Effector CD4-positive, alpha-beta T cell (primary cell): Measurements from ENCODE around the gene ABHD17A.

Experiments
- DNase-seq: peaks from one replicate; pipeline ENCODE4 v3.0.0-alpha.2; 2020

Gene ABHD17A

DNA sequence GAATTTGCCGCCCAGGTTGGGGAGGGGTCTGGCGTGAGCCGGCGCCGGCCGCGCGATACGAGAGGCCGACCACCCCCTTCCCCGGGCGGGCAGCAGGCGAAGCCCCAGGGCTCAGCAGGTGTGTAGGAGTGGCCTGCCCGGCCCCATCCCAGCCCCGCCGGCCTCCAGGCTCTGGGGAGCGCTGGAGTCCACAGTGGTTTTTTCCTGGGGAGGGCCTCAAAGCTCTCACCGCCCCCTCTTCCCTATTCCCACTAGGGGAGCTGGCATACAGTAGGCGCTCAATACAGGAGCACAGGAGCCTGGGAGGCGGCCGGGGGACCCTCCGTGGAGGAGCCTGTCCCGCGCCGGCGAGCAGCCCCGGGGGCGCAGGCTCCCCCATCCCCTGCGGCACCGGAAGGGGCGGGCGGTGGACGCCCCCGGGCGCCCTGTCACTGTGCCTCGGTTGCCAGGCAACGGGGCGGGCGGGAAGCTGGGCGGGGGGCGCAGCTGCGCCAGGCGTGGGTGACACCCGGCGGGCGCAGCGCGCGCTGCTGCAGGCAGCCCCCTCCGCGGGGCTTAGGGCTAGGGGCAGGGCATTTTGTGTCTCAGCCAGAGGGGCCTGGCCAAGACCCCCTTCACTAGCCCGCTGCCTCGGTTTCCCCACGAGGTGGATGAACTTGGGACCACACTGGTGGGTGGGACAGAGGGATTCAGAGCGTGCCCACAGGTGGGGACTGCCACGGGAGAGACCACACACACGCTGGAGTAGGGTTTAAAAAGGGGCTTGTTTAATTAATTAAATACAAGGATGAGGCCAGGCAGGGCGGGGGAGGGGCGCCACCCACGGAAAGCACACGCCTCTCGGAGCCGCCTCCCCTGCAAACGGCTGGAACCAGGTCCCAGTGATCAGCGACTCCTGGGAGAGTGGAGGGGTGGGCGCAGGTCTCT lies 33.4 kb downstream of the ABHD17A start:
- peak; percentile 68 for DNase-seq

DNA sequence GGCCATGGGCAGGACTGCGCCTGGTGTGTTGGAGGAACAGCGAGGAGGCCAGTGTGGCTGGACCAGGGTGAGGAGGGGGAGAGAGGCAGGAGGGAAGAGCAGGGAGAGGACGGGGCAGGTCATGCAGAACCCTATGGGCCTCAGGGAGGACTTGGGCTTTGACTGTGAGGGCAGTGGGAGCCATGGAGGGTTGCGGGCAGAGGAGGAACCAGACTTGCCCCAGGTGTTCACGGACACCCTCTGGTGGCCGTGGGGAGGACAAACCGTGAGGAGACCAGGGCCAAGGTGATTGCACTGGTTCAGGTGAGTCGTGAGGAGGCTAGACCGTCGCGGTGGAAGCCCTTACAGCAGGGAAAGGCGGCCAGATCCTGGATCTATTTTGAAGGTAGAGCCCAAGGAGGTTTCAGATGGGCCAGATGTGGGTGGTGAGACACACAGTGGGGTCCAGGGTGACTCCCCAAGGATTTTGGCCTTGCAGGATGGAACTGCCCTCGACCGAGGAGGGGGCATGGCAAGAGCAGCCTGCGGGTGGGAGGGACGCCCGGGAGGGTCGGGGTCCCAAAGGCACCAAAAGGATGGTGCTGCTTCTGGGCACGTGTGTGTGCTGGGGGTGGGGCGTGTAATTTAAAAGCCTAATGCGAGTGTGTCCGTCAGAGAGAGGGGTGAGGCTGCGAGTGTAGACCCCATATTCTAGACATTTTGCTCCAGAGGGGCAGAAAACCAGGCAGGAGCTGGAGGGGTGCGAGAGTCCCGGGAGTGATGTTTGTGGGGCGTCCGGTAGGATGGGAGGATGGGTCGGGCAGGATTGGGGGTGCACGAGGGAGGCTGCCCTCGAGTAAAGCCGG lies 34.3 kb downstream of the ABHD17A start:
- DNase-seq, result no peak

DNA sequence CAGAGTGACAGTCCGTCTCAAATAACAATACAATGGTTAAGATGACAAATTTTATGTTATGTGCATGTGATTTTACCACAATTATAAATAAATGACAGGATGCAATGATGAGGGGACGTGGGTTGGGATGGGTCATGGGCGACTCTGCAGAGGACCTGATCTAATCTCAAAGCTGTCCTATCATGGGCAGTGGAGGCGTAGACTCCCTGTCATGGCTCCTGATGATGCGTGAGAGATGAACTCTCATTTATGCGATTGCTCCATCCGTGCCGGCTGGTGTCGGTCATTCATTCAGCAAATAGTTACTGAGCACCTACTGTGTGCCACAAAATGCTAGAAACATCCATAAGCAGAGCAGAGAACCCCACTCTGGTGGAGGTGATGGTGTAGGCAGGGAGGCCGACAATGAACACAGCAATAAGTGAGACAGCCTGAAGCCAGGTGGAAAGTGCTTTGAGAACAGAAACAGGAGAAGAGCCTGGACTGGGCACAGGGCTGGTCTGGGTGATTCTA lies 35.4 kb downstream of the ABHD17A start:
- DNase-seq, result no peak

DNA sequence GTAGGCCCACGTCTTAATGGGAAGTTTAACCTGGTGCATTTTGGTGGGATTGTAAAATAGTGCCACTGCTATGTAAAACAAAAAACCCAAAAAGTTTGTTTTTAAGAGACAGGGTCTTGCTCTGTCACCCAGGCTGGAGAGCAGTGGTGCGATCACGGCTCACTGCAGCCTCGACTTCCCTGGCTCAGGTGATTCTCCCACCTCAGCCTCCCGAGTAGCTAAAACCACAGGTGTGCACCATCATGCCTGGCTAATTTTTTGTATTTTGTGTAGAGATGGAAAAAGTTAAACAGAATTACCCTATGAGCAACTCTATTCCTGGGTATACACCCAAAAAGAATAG lies 36.2 kb downstream of the ABHD17A start:
- no peak for DNase-seq

DNA sequence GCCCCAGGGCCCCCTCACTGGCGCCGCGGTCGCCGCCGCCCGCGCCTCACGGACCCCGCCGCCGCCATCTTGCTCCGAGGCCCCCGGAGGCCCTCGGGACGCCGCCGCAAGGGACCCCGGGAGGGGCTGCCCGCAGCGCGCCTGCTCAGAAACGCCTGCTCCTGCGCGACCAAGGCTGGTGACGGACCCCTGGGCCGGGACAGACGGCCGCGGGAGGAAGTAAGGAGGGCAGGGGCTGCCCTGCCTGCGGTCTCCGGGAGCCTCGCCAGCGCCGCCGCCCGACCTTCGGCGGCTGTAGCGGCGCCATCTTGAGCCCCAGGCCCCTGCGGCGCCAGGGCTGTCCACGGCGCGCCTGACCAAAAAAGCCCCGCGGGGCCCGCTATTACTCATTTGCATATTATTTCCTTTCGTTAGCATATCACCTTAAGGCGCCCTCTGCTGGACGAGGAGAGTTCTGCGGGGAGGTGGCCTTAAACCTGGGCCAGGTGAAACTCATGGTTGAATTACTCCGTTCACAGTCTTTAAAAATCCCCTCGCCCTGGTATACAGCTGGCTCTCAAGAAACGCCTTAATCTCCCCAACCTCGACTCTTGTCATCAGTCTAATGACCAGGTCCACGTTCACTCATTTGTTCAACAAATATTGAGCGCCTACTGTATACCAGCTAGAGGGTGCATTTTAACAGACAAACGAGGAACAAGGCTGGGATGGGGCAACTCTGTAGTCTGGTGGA lies 36.7 kb downstream of the ABHD17A start, which contains the start of gene REXO1:
TSS of gene REXO1 (minus strand) at position 85 of the 733 bp plus-strand sequence. CDS start 125 bp downstream, outside the sequence.
- DNase-seq, result peak; percentile 99

DNA sequence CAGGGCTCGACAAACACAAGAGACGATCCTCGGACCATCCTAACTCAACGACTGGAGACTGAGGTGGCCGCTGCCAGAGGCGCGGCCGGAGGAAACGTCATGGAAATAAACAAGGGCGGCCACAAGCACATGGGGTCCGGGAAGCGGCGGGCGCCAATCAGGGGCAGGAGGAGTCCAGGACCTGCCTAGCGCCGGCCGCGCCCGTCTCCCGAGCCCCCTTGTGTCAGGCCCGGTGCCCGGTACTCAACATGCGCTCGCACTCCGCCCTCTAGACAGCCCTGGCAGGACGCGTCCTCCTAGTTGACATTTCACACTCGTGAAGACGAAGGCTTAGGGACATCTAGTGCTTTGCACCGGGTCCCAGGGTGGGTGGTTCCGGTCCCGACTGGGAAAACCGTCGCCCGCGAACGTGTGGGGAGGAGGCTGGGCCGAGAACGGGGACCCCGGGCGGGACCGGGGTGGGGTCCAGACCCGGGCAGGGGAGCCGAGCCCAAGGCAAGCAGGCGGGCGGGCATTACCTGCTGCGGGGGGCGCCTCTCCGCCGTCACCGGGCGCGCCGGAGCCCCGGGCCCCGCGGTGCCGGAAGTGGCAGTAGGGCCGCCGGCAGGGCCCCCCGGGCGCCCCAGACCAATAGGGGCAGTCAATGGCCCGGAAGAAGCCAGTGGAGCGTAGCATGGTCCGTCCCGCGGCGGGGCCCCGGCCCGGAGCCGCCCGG lies 37.5 kb downstream of the ABHD17A start:
- DNase-seq, result no peak

DNA sequence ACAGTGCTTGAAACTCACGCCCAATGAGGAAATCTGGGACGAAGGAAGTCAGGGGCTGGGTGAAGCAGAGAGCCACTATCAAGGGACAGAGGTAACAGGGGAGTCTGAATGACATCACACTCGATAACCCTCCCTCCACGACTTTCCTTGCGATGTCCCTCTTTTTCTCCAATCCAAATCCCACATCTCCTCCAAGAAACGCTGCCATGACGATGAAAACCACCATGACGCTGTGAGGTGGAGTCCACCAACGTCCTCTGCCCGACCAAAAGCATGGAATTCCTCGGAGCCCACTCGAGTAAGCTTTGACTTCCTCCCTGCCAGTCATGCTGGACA lies 38.0 kb downstream of the ABHD17A start:
- DNase-seq, result no peak

DNA sequence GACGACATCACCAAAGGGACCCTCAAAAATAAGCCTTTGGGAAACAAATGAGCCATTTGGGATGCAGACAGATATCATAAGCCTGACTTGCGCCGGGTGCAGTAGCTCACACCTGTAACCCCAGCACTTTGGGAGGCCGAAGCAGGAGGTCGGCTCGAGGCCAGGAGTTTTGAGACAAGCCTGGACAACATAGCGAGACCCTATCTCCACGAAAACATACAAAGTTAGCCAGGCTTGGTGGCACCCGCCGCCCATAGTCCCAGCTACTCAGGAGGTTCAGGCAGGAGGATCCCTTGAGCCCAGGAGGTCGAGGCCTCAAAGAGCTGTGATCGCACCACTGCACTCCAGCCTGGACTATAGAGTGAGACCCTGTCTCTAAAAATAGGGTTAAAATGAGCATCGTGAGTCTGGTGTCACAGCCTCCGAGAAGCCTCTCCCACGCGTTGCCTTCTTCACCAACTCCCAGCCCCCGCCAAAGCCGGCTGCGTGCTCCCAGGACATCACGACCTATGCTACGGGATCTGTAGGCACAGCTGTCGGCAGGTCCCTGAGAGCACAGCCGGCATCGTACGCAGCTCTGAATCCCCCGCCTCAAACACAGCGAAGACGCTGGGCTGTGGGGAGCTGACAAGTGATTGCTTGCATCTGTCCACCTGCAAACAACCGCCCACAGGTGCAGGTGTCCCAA lies 38.6 kb downstream of the ABHD17A start:
- no peak for DNase-seq

DNA sequence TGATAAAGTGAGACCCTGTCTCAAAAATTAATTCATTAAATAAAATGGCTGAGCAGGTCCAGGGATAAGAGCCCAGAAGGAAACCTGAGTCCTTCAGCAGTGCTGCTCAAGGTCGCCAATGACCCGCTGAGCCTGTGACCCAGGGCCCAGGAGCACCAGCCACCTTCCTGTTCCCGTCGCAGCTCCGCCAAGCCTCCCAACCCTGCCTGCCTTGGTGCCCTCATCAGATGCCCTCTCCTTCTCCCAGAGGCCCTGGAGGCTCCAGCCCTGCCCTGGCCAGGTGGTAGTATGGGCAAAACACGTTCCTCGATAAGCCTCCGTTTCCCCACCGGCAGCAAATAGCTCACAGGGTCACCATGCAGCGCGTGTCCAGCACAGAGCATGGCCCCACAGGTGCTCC lies 39.7 kb downstream of the ABHD17A start:
- no peak for DNase-seq

DNA sequence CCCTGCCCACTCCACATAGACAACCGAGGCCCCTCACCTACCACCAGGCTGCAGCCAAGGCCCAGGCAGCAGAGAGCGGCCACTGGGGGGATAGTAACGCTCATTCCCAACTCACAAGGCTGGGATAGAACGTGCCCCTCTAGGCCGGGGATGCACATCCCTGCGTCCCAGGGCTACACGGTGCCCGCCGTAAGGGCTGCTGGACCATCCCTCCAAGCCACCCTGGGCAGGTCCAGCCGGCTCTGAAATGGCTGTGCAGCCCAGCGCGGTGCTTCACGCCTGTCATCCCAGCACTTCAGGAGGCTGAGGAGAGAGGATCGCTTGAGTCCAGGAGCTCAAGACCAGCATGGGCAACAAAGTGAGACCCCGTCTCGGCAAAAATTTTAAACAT lies 40.2 kb downstream of the ABHD17A start:
- no peak for DNase-seq

DNA sequence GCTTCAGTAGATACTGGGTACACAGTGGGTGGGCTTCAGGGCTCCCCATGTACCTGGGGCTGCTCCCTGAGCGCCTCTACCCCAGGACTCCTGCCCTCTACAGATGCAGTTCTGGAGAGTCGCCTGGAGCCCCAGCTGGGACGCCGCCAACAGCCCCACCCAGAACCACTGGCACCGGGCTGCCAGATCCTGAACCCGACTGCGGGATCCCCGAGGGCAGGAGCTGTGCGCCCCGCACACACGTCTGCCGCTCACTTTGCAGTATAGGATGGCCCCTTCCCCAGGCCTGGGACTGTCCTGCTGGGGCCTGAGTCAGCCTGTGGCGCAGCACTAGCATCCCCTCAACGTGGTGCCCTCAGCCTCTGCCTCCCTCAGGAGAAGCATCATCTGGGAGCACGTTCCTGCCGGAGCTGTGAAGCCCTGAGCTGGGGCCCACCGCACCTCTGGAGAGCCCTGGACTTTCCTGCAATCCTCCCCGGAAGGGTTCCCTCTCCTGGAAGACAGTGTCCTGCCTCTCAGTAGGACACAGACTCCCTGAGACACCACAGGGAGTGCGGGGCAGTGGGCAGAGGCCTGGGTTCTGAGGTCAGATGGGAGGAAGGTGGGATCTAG lies 40.7 kb downstream of the ABHD17A start:
- DNase-seq, result no peak

DNA sequence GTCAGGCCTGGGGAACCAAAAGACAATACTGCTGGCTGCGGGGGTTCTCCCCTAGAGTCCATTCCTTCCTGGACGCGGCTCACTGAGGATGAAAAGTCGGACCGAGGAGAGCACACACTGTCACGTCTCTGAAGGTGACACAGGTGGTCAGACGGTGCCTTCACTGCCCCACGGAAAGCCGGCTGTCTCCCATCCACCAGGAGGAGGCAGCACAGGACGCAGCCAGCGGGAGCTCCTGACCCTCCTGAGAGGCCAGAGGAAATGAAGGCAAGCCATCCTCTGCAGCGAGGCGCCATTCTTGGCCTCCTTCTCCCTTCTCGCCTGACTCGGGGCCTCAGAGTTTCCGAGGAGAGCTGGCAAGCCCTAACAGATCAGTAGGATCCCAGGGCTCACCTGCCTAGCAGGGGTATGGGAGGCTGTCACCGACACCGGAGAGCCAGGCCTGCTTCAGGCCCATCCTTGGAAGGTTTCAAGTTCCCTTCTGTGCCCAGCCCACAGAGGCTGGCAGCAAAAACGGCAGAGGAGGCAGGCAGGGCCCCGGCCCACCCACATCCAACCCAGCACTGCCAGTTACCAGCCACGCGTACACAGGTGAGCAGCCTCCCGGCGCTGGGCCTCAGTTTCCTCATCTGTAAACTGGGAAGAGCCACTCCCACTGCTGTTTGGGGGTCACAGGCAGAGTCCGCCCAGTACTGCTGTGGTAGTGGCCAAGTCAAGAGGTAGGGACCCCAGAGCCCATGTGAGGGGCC lies 41.5 kb downstream of the ABHD17A start:
- no peak for DNase-seq

DNA sequence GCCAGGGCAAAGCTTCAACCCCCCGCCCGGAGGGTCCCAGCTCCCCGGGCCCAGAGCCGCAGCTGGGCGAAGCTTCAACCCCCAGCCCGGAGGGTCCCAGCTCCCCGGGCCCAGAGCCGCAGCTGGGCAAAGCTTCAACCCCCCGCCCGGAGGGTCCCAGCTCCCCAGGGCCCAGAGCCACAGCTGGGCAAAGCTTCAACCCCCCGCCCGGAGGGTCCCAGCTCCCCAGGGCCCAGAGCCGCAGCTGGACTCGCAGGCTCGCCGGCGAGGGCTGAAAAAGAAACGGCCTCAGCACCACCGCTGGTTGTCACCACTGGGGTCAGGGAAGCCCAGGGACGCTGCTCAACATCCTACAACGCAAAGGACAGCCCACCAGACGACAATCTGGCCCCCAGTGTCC lies 42.2 kb downstream of the ABHD17A start:
- DNase-seq, result no peak

DNA sequence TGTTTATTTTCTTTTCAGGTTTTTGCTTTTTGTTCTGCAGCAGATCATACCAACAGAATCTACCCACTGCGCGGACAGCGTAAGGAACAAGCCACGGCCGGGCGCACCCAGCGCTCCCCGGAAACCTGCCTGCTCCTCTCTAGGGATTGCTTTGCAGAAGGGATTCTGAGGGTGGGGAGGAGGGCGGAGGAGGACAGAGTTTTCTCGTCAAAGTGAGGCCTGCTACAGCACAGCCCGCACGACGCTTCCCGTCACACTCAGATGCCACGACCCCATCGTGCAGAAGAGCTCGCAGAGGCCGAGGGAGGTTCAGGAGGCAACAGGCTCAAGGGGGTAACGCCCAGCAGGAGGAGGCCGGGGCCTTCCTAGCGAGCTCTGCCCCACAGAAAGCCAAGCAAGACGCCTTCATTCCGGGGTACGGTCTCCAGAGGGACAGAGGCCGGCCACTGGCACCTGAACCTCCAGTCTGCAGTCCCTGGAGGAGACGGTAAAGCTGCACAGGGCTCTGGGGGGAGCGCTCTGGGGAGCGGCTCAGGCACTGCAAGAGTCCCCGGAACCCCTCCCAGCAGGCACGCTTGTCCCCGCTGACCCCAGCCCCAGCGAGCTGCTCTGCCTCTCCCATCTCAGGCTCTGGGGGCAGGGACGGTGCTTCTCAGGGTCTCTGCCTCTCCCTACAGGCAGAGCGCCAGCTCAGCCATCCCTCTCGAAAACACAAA lies 43.9 kb downstream of the ABHD17A start:
- no peak for DNase-seq

DNA sequence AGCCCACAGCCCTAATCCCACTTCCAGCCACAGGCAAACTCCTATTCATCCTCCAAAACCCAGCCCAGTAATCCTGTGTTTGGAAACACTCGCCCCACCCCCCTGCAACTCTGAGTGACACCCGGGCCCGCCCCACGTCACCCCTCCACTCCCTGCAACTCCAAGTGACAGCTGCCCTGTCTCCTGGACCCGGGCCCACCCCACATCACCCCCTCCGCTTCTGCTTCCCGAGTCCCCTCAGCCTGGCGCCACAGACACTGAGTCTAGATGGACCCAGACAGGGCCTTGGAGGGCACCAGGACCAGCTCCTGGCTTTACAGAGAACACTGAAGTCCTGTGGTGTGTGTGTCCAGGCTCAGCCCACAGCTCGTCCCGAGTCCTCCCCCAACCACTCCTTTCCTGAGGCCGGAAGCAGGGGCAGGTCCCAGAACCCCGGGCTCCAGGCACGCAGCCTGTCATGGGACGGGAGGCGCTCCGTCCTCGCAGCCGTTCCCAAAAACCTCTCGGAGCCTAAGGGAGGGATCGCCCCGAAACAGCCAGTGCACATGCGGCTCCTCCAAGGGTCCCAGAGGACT lies 44.7 kb downstream of the ABHD17A start:
- DNase-seq, result no peak

DNA sequence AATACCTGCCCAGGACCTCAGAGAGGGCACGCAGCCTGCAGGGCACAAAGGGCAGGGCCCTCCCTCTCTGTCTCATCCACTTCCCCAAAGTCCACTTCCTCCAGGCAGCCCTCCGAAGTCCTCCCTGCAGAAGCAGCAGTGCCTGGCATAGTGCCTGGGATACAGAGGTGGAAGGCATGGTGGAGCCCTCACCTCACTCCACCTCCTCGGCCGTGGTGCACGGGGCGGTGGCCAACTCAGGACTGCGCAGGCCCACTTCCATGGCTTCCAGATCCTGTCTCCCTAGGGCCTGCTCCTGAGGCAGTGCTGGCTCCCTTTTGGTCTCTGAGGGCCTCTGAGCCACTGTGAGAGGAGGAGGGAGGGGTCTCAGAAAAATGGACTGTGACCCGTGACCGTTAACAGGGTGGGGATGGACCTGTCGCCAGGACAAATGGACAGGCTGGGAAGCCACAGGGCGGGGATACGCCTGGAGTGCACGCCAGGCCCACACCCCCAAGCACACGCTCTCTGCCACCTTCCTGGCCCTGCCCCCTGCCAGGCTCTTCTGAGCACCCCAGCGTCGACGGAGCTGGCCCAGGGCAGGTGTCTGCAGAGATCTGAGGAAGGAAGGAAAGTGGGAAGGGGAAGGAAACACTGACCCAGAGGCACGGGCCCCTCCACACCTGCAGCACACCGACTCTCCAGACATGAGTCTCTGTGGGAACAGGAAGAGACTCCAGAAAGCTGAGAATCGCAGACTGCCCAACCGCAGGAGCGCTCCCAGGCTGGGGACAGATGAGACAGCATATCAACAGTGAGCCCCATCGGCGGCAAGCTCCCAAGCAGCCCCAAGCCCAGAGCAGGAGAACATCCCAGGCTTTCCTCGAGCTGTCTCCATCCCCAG lies 45.4 kb downstream of the ABHD17A start:
- no peak for DNase-seq

DNA sequence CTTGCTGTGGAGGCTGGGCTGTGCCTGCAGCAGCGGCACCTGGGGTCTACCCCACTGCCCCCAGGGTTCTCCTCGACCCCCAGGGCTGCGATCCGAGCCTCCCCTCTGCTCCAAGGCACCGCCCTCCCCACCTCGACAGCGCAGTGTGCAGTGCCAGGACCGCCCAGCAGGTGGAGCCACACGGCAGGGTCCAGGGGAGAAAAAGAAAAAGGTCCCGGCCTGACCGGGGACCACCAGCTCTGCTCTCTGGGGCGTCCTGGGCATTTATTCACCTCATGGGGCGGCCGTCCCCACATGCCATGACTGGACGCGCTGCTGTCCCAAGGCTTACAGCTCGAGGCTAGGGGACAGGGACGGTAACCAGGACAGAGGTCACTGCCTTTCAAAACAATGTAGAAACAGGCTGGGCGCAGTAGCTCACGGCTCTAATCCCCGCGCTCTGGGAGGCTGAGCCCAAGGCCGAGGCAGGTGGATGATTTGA lies 47.6 kb downstream of the ABHD17A start:
- DNase-seq, result peak; percentile 51

DNA sequence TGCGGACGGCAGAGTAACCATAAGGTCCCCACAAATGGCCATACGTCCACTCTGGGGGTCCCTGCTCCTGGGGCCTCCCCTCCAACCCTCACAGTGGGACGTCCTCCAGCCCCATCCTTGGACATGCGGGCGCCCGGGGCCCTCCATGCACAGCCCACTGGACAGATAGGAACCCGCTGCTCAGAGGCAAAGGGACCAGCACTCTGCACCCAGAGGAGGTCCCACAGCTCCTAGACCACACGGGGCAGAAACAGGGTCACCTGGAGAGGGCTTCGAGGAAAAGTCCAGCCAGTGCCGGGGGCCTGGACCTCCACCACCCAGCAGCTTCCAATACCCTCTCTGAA lies 48.1 kb downstream of the ABHD17A start:
- DNase-seq, result no peak
